Smooth muscle cell (in vitro differentiated cells): ENCODE measurements around the gene RANBP3L. TPM values are rescaled to one million over a fixed set of nuclear protein-coding genes. Genes with fewer than 3 reads are reported as not detected.

Experiments used
- DNase-seq: peaks from one replicate; lab custom pipeline; 2025; ENCODE audit not compliant: unreplicated experiment; lab: John Stamatoyannopoulos, UW
- H2AFZ ChIP-seq: fragments of 200-600 bp; sonication (generic); 2 replicates; pipeline ENCODE4 v1.6.0; 2016; ENCODE audit warnings: antibody characterized with exemption, low read depth, mild to moderate bottlenecking
- H3F3A ChIP-seq: fragments of 200-600 bp; sonication (generic); 2 replicates; pipeline ENCODE4 v1.6.0; 2017; ENCODE audit warnings: antibody characterized with exemption, low read depth
- H3K27ac ChIP-seq: fragments of 200-600 bp; sonication (generic); 2 replicates; pipeline ENCODE4 v1.5.1; 2016; ENCODE audit warnings: low read depth, mild to moderate bottlenecking
- H3K27me3 ChIP-seq: fragments of 200-600 bp; sonication (generic); 2 replicates; pipeline ENCODE4 v1.6.1; 2016; ENCODE audit warnings: low read depth, mild to moderate bottlenecking
- H3K36me3 ChIP-seq: fragments of 200-600 bp; sonication (generic); 2 replicates; pipeline ENCODE4 v1.5.1; 2016; ENCODE audit warnings: low read depth
- H3K4me1 ChIP-seq: fragments of 200-600 bp; sonication (generic); 2 replicates; pipeline ENCODE4 v1.5.1; 2016; ENCODE audit warnings: low read depth
- H3K4me2 ChIP-seq: fragments of 200-600 bp; sonication (generic); 2 replicates; pipeline ENCODE4 v1.6.0; 2016; ENCODE audit warnings: mild to moderate bottlenecking
- H3K4me3 ChIP-seq: fragments of 200-600 bp; sonication (generic); 2 replicates; pipeline ENCODE4 v1.5.1; 2016; ENCODE audit warnings: mild to moderate bottlenecking
- H3K79me2 ChIP-seq: fragments of 200-600 bp; sonication (generic); 2 replicates; pipeline ENCODE4 v1.6.0; 2016; ENCODE audit warnings: low read depth, mild to moderate bottlenecking
- H3K9ac ChIP-seq: fragments of 200-600 bp; sonication (generic); 2 replicates; pipeline ENCODE4 v1.6.0; 2016; ENCODE audit warnings: low read depth
- H3K9me3 ChIP-seq: fragments of 200-600 bp; sonication (generic); replicated peaks from 2 replicates; pipeline ENCODE4 v1.5.1; 2016; ENCODE audit warnings: low read depth
- H4K20me1 ChIP-seq: fragments of 200-600 bp; sonication (generic); 2 replicates; pipeline ENCODE4 v1.6.0; 2016; ENCODE audit warnings: low read depth
- WGBS: methylation state at CpG from one replicate; pipeline ENCODE4 v1.1.7; 2016; ENCODE audit warnings: low lambda C conversion rate; 5-methylcytosine and 5-hydroxymethylcytosine counted together
- polyA plus RNA-seq: library from polyadenylated mRNA; unstranded; fragments of >200 nt; fragmentation: Nextera tagmentation; extraction: Ambion mirVana; gene quantifications from 2 replicates; pipeline ENCODE4 v1.2.1, GENCODE V29; 2016
- total RNA-seq: library from RNA; depleted of rRNA; stranded (reverse); fragments of >200 nt; gene quantifications from 2 replicates; pipeline ENCODE4 v1.2.3, GENCODE V29; 2014
- TF ChIP-seq, protein P1 (sequence below): fragments of 200-600 bp; sonication (generic); IDR thresholded peaks from 2 replicates; pipeline ENCODE4 v1.5.1; 2017; ENCODE audit warnings: borderline replicate concordance, mild to moderate bottlenecking, antibody characterized with exemption; ENCODE audit not compliant: insufficient read depth, poor library complexity, severe bottlenecking

RANBP3L gene
- total and polyA plus RNA-seq, 2 experiments from 2014 or later: 0.38 to 0.40 TPM

- no peaks in the 10 kb centered on the region for H4K20me1 ChIP-seq
- H3K4me3 ChIP-seq: no peak overlapping the region
- no peak overlapping the region for H2AFZ ChIP-seq
- H3K27ac ChIP-seq: no peak overlapping the region
- no peak overlapping the region for H3K9ac ChIP-seq
- DNase-seq: no peak
- H3K4me1 ChIP-seq: no peaks in the 10 kb centered on the region
- H3K9me3 ChIP-seq: no peaks in the 10 kb centered on the region
- H3K4me2 ChIP-seq: no peak overlapping the region
- WGBS: 90% methylated on average over 1 of the region's 1 CpG
- TF ChIP-seq, protein P1, sequence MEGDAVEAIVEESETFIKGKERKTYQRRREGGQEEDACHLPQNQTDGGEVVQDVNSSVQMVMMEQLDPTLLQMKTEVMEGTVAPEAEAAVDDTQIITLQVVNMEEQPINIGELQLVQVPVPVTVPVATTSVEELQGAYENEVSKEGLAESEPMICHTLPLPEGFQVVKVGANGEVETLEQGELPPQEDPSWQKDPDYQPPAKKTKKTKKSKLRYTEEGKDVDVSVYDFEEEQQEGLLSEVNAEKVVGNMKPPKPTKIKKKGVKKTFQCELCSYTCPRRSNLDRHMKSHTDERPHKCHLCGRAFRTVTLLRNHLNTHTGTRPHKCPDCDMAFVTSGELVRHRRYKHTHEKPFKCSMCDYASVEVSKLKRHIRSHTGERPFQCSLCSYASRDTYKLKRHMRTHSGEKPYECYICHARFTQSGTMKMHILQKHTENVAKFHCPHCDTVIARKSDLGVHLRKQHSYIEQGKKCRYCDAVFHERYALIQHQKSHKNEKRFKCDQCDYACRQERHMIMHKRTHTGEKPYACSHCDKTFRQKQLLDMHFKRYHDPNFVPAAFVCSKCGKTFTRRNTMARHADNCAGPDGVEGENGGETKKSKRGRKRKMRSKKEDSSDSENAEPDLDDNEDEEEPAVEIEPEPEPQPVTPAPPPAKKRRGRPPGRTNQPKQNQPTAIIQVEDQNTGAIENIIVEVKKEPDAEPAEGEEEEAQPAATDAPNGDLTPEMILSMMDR: no peak
- no peaks in the 10 kb centered on the region for H3K27me3 ChIP-seq
- H3K36me3 ChIP-seq: peaks cover 14% of the 10 kb centered on the region
- H3F3A ChIP-seq: no peaks in the 10 kb centered on the region
- peaks cover 11% of the 10 kb centered on the region for H3K79me2 ChIP-seq
Observed at GRCh38 chr5:36222620-36223019, 79.1 kb downstream of the RANBP3L start.

DNA sequence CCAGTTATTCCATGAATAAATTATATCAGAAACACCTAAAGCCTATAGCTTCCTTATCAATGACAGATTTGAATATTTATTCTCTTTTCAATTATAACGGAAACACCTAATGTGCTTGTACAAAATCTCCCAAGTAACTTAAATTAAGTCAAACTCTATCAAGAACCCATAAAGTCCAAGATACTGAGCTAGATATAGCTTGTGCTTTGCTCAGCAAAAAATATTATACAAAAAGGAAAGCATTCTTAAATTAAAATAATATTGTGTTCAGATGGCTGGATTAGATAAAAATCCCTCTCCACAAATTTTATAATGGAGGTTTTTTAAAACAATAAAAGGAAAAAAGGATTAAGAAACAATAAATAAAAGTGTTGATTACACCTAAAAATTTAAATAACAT is 83.7 kb downstream of the RANBP3L start:
- H3K36me3 ChIP-seq: peaks cover 7% of the 10 kb centered on the region
- no peak overlapping the region for H2AFZ ChIP-seq
- H3F3A ChIP-seq: no peaks in the 10 kb centered on the region
- H3K27ac ChIP-seq: no peak overlapping the region
- TF ChIP-seq, protein P1: no peak
- no peak for DNase-seq
- H3K4me2 ChIP-seq: no peak overlapping the region
- no peaks in the 10 kb centered on the region for H3K4me1 ChIP-seq
- H3K79me2 ChIP-seq: no peaks in the 10 kb centered on the region
- no peaks in the 10 kb centered on the region for H3K9me3 ChIP-seq
- H3K9ac ChIP-seq: no peak overlapping the region
- no peak overlapping the region for H3K4me3 ChIP-seq
- no peaks in the 10 kb centered on the region for H4K20me1 ChIP-seq
- 98% methylated on average over 1 of the region's 1 CpG for WGBS
- no peaks in the 10 kb centered on the region for H3K27me3 ChIP-seq

DNA sequence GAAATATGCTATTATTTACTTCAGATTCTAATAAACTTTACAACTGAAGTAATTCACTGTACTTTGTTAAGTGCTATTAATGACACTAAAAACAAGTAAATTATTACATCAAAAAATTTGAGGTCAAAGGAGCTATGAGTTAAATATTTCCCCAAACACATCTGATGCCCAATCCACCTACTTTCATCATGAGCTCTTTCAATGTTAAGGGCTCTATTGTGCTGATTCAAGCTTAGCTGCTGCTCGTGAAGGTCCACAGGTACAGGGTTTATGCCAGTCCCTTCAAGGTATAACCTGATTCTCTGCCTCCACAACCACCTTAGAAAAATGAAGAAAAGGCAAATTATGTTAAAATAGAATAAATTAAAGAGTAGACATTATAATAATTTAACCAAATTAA is 84.1 kb downstream of the RANBP3L start:
- peaks cover 7% of the 10 kb centered on the region for H3K36me3 ChIP-seq
- no peak overlapping the region for H2AFZ ChIP-seq
- H3K9me3 ChIP-seq: no peaks in the 10 kb centered on the region
- no peaks in the 10 kb centered on the region for H4K20me1 ChIP-seq
- H3K9ac ChIP-seq: no peak overlapping the region
- H3K4me1 ChIP-seq: no peaks in the 10 kb centered on the region
- H3F3A ChIP-seq: no peaks in the 10 kb centered on the region
- H3K27me3 ChIP-seq: no peaks in the 10 kb centered on the region
- H3K27ac ChIP-seq: no peak overlapping the region
- no peaks in the 10 kb centered on the region for H3K79me2 ChIP-seq
- TF ChIP-seq, protein P1: no peak
- no peak for DNase-seq
- 92% methylated on average over 1 of the region's 1 CpG for WGBS
- no peak overlapping the region for H3K4me2 ChIP-seq
- no peak overlapping the region for H3K4me3 ChIP-seq

DNA sequence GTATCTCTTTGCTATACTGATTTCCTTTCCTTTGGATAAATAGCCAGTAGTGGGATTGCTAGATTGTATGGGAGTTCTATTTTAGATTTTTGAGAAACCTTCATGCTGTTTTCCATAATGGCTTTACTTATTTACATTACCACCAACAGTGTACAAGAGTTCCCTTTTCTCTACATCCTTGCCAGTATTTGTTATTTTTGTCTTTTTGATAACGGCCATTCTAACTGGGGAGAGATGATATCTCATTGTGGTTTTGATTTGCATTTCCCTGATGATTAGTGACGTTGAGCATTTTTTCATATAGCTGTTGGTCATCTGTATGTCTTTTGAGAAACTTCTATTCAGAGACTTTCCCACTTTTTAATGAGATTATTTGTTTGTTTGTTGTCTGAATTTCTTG is 85.8 kb downstream of the RANBP3L start:
- Histone ChIP-seq H3K79me2 (no peaks in the 10 kb centered on the region), H3K4me2 (no peak overlapping the region), H3K27ac (no peak overlapping the region), H3K4me1 (no peaks in the 10 kb centered on the region), H3K9ac (no peak overlapping the region), H3K27me3 (no peaks in the 10 kb centered on the region), H2AFZ (no peak overlapping the region), H3F3A (no peaks in the 10 kb centered on the region), H4K20me1 (no peaks in the 10 kb centered on the region), H3K4me3 (no peak overlapping the region), H3K36me3 (peaks cover 7% of the 10 kb centered on the region), H3K9me3 (no peaks in the 10 kb centered on the region)
- no peak for DNase-seq
- 92% methylated on average over 2 of the region's 2 CpGs for WGBS
- TF ChIP-seq, protein P1: no peak
